ENCODE measurements around the gene MEIG1.

GRCh38 chr10:15015451-15015850 is 56.3 kb downstream of the MEIG1 start:
- TF ChIP-seq CTCF (IDR thresholded peaks at IDR 0.05) (no peak), EZH2 (IDR thresholded peaks at IDR 0.05) (no peak)
